Measurements from ENCODE around the gene MRPL55. TPM values are rescaled to one million over a fixed set of nuclear protein-coding genes. Genes with fewer than 3 reads are reported as not detected.

MRPL55 gene
- total and polyA plus RNA-seq, 3 experiments from 2014 or later, result 70.0 to 146 (median 71.8) TPM

GRCh38 chr1:228145463-228146416, 36.6 kb upstream of the MRPL55 start:
- POLR2A ChIA-PET, result no interaction called here
- H3K27ac ChIP-seq (ENCODE audit: low read depth, low read length), result peak overlapping the region; percentile 28
- Mint-ChIP-seq H3K36me3 (peaks cover 0 to 54% (median 3%) of the 10 kb centered on the region in 3 donors), H3K27ac (peak overlapping the region in 3 of 8 donors; percentile 30 to 66 (median 33)), H3K4me3 (peak overlapping the region in 2 of 7 donors; percentile 19 to 59), H3K4me1 (peaks cover 37 to 46% (median 39%) of the 10 kb centered on the region in 3 donors), H3K9me3 (no peaks in the 10 kb centered on the region), H3K27me3 (no peaks in the 10 kb centered on the region)
- peaks cover 51% of the 10 kb centered on the region for H3K4me1 ChIP-seq (ENCODE audit: insufficient read depth, low read length)
- CTCF ChIA-PET, result interaction anchor here (1.4 kb wide), 1 partner anchor 16 kb away, joined by 3 read pairs; no protein-coding TSS in a partner anchor
- H3K27me3 ChIP-seq (ENCODE audit: insufficient read depth, low read length, poor library complexity, severe bottlenecking), result no peaks in the 10 kb centered on the region
- no peak for DNase-seq
- peaks cover 37% of the 10 kb centered on the region for H3K36me3 ChIP-seq (ENCODE audit: insufficient read depth, low read length)
- H3K4me3 ChIP-seq (ENCODE audit: low read length), result no peak overlapping the region
- H3K9me3 ChIP-seq (ENCODE audit: low read length), result no peaks in the 10 kb centered on the region

GRCh38 chr1:228144993-228145343, 35.9 kb upstream of the MRPL55 start:
- peaks cover 0 to 58% (median 3%) of the 10 kb centered on the region in 3 donors for H3K36me3 Mint-ChIP-seq
- POLR2A ChIA-PET, result interaction anchor here (0.7 to 1.1 kb wide), 2 partner anchors 12 to 20 kb away, joined by 3 read pairs; no protein-coding TSS in a partner anchor
- H3K4me1 Mint-ChIP-seq, result peaks cover 37 to 47% (median 39%) of the 10 kb centered on the region in 3 donors
- Histone ChIP-seq H3K9me3 (ENCODE audit: low read length) (no peaks in the 10 kb centered on the region), H3K27ac (ENCODE audit: low read depth, low read length) (peak overlapping the region; percentile 28), H3K27me3 (ENCODE audit: insufficient read depth, low read length, poor library complexity, severe bottlenecking) (no peaks in the 10 kb centered on the region), H3K4me3 (ENCODE audit: low read length) (no peak overlapping the region), H3K4me1 (ENCODE audit: insufficient read depth, low read length) (peaks cover 52% of the 10 kb centered on the region), H3K36me3 (ENCODE audit: insufficient read depth, low read length) (peaks cover 37% of the 10 kb centered on the region)
- H3K27ac Mint-ChIP-seq, result peak overlapping the region in 1 of 8 donors; percentile 58
- H3K9me3 Mint-ChIP-seq, result no peaks in the 10 kb centered on the region
- H3K27me3 Mint-ChIP-seq, result no peaks in the 10 kb centered on the region
- no peak for DNase-seq
- H3K4me3 Mint-ChIP-seq, result peak overlapping the region in 1 of 7 donors; percentile 61
- CTCF ChIA-PET, result interaction anchor here (0.9 to 1.3 kb wide), 2 partner anchors 20 to 22 kb away, joined by 4 to 5 read pairs; no protein-coding TSS in a partner anchor

- Mint-ChIP-seq H3K27me3 (peaks cover 0 to 4% of the 10 kb centered on the region in 2 donors), H3K9me3 (no peaks in the 10 kb centered on the region), H3K4me1 (peaks cover 41 to 53% (median 43%) of the 10 kb centered on the region in 3 donors), H3K36me3 (peaks cover 0 to 61% (median 3%) of the 10 kb centered on the region in 3 donors), H3K4me3 (peak overlapping the region in 5 of 7 donors; percentile 63 to 98 (median 91)), H3K27ac (peak overlapping the region in 5 of 8 donors; percentile 58 to 98 (median 66))
- peak in 1 of 5 donors; percentile 47 for DNase-seq
- ChIA-PET CTCF (interaction anchor here (0.9 to 1.3 kb wide), 2 partner anchors 21 to 22 kb away, joined by 4 to 5 read pairs; no protein-coding TSS in a partner anchor), POLR2A (interaction anchor here (0.7 to 1.1 kb wide), 2 partner anchors 13 to 21 kb away, joined by 3 read pairs; no protein-coding TSS in a partner anchor)
- H3K4me3 ChIP-seq (ENCODE audit: low read length), result no peak overlapping the region
- peaks cover 37% of the 10 kb centered on the region for H3K36me3 ChIP-seq (ENCODE audit: insufficient read depth, low read length)
- peak overlapping the region; percentile 28 for H3K27ac ChIP-seq (ENCODE audit: low read depth, low read length)
- H3K27me3 ChIP-seq (ENCODE audit: insufficient read depth, low read length, poor library complexity, severe bottlenecking), result no peaks in the 10 kb centered on the region
- H3K4me1 ChIP-seq (ENCODE audit: insufficient read depth, low read length), result peaks cover 52% of the 10 kb centered on the region
- no peaks in the 10 kb centered on the region for H3K9me3 ChIP-seq (ENCODE audit: low read length)
Observed at GRCh38 chr1:228144193-228144992, 35.3 kb upstream of the MRPL55 start.

GRCh38 chr1:228143480-228144192, 34.5 kb upstream of the MRPL55 start:
- CTCF ChIA-PET, result interaction anchor here (1.2 to 2.4 kb wide), 4 partner anchors 13 to 23 kb away, joined by 3 to 17 read pairs (median 7); partner anchors contain the start of gene IBA57

GRCh38 chr1:228142701-228143136, 33.6 kb upstream of the MRPL55 start:
- Histone ChIP-seq H3K36me3 (ENCODE audit: insufficient read depth, low read length) (peaks cover 25% of the 10 kb centered on the region), H3K4me3 (ENCODE audit: low read length) (peak overlapping the region; percentile 86), H3K27me3 (ENCODE audit: insufficient read depth, low read length, poor library complexity, severe bottlenecking) (no peaks in the 10 kb centered on the region), H3K4me1 (ENCODE audit: insufficient read depth, low read length) (peaks cover 54% of the 10 kb centered on the region), H3K9me3 (ENCODE audit: low read length) (no peaks in the 10 kb centered on the region), H3K27ac (ENCODE audit: low read depth, low read length) (peak overlapping the region; percentile 98)
- peak overlapping the region; percentile 91 to 99 (median 98) for H3K4me3 Mint-ChIP-seq
- no peaks in the 10 kb centered on the region for H3K9me3 Mint-ChIP-seq
- CTCF ChIA-PET, result interaction anchor here (1.2 to 2.4 kb wide), 3 partner anchors 13 to 23 kb away, joined by 3 to 17 read pairs (median 9); partner anchors contain the start of gene IBA57
- POLR2A ChIA-PET, result interaction anchor here (0.5 to 7.8 kb wide), 3 partner anchors 9 to 317 kb away, joined by 3 to 69 read pairs (median 3); partner anchors contain the start of gene IBA57
- H3K27ac Mint-ChIP-seq, result peak overlapping the region; percentile 82 to 100 (median 96)
- H3K27me3 Mint-ChIP-seq, result peaks cover 0 to 4% of the 10 kb centered on the region in 2 donors
- H3K4me1 Mint-ChIP-seq, result peaks cover 41 to 61% (median 44%) of the 10 kb centered on the region in 3 donors
- H3K36me3 Mint-ChIP-seq, result peaks cover 0 to 55% (median 3%) of the 10 kb centered on the region in 3 donors
- DNase-seq, result peak in 1 of 5 donors; percentile 45

More at GRCh38 chr1:228143480-228144192, 34.5 kb upstream of the MRPL55 start:
- H3K4me3 ChIP-seq (ENCODE audit: low read length), result no peak overlapping the region
- H3K4me1 ChIP-seq (ENCODE audit: insufficient read depth, low read length), result peaks cover 52% of the 10 kb centered on the region
- DNase-seq, result no peak
- POLR2A ChIA-PET, result interaction anchor here (1.1 to 7.8 kb wide), 3 partner anchors 8 to 22 kb away, joined by 3 to 69 read pairs (median 3); partner anchors contain the start of gene IBA57
- no peaks in the 10 kb centered on the region for H3K9me3 Mint-ChIP-seq
- no peaks in the 10 kb centered on the region for H3K27me3 ChIP-seq (ENCODE audit: insufficient read depth, low read length, poor library complexity, severe bottlenecking)
- H3K4me1 Mint-ChIP-seq, result peaks cover 41 to 54% (median 44%) of the 10 kb centered on the region in 3 donors
- peak overlapping the region; percentile 76 to 99 (median 97) for H3K4me3 Mint-ChIP-seq
- H3K36me3 ChIP-seq (ENCODE audit: insufficient read depth, low read length), result peaks cover 34% of the 10 kb centered on the region
- H3K27me3 Mint-ChIP-seq, result peaks cover 0 to 4% of the 10 kb centered on the region in 2 donors
- peaks cover 0 to 60% (median 3%) of the 10 kb centered on the region in 3 donors for H3K36me3 Mint-ChIP-seq
- no peak overlapping the region for H3K27ac ChIP-seq (ENCODE audit: low read depth, low read length)
- H3K9me3 ChIP-seq (ENCODE audit: low read length), result no peaks in the 10 kb centered on the region
- H3K27ac Mint-ChIP-seq, result peak overlapping the region; percentile 59 to 100 (median 88)

GRCh38 chr1:228142155-228142691, 33.1 kb upstream of the MRPL55 start:
- Mint-ChIP-seq H3K27ac (peak overlapping the region; percentile 84 to 100 (median 98)), H3K27me3 (peaks cover 0 to 4% of the 10 kb centered on the region in 2 donors), H3K9me3 (no peaks in the 10 kb centered on the region), H3K4me1 (peaks cover 46 to 66% (median 49%) of the 10 kb centered on the region in 3 donors), H3K36me3 (peaks cover 0 to 51% (median 3%) of the 10 kb centered on the region in 3 donors), H3K4me3 (peak overlapping the region; percentile 91 to 99 (median 98))
- no peaks in the 10 kb centered on the region for H3K27me3 ChIP-seq (ENCODE audit: insufficient read depth, low read length, poor library complexity, severe bottlenecking)
- ChIA-PET POLR2A (interaction anchor here (1.1 to 7.8 kb wide), 2 partner anchors 9 to 23 kb away, joined by 3 to 69 read pairs; partner anchors contain the start of gene IBA57), CTCF (interaction anchor here (0.8 to 2.4 kb wide), 4 partner anchors 12 to 33 kb away, joined by 3 to 17 read pairs (median 6); partner anchors contain the start of gene IBA57)
- H3K36me3 ChIP-seq (ENCODE audit: insufficient read depth, low read length), result peaks cover 21% of the 10 kb centered on the region
- DNase-seq, result peak in 2 of 5 donors; percentile 46 to 48
- no peaks in the 10 kb centered on the region for H3K9me3 ChIP-seq (ENCODE audit: low read length)
- H3K27ac ChIP-seq (ENCODE audit: low read depth, low read length), result peak overlapping the region; percentile 98
- peaks cover 58% of the 10 kb centered on the region for H3K4me1 ChIP-seq (ENCODE audit: insufficient read depth, low read length)
- H3K4me3 ChIP-seq (ENCODE audit: low read length), result peak overlapping the region; percentile 86
